GM18951 (cell line): ENCODE measurements around the gene PIK3C3.

Experiments used
- POLR2A ChIP-seq: IDR thresholded peaks from 4 replicates; pipeline ENCODE4 v1.6.1; 2011; ENCODE audit warnings: mild to moderate bottlenecking; ENCODE audit not compliant: insufficient read length, insufficient read depth; ENCODE audit errors: extremely low read depth
- in situ Hi-C: fragments of 300-500 bp; cut with MboI; formaldehyde crosslinking; loops from one replicate; pipeline ENCODE4 v1.12.0; 2022; ENCODE audit warnings: low sequenced_read_pairs, mixed read lengths, inconsistent platforms; ENCODE audit not compliant: unreplicated experiment

Gene PIK3C3

GRCh38 chr18:42113529-42114191, 158.6 kb downstream of the PIK3C3 start:
- TF ChIP-seq POLR2A, result no peak
- in situ Hi-C loops, result loop anchor here (25.0 kb wide), 1 partner anchor 174 kb away; no protein-coding TSS in a partner anchor

- TF ChIP-seq POLR2A, result no peak
- in situ Hi-C loops, result loop anchor here (25.0 kb wide), 1 partner anchor 173 kb away; no protein-coding TSS in a partner anchor
Measured at GRCh38 chr18:42114310-42114943, 159.4 kb downstream of the PIK3C3 start.

- in situ Hi-C loops, result loop anchor here (10.0 kb wide), 1 partner anchor 1148 kb away; the partner anchor contains the start of gene SYT4
- no peak for TF ChIP-seq POLR2A
Measured at GRCh38 chr18:42126586-42126985, 171.6 kb downstream of the PIK3C3 start.

GRCh38 chr18:42131066-42131929, 176.3 kb downstream of the PIK3C3 start:
- in situ Hi-C loops, result no loop called here

DNA sequence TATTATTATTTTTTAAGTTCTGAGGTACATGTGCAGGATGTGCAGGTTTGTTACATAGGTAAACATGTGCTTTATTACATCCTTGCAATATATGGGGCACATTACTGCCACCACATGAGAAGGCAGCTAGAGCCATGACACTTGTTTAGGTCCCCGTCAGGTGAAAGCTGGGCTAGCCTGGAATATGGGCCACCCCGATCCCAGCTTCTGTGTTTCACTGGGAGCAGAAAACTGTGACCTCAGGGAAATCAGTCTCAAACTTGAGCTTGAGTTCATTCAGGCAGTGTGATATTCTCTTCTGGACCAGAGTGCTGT, 176.9 kb downstream of the PIK3C3 start:
- TF ChIP-seq POLR2A, result no peak
- in situ Hi-C loops, result no loop called here

More at GRCh38 chr18:42131066-42131929, 176.3 kb downstream of the PIK3C3 start:
- no peak for TF ChIP-seq POLR2A
